ENCODE results near the gene PISD. TPM values are rescaled to one million over a fixed set of nuclear protein-coding genes. Genes with fewer than 3 reads are reported as not detected.

The PISD gene
- total RNA-seq, 2 experiments from 2014 or later: 34.7 to 40.0 TPM

- Mint-ChIP-seq H3K36me3 (peaks cover 23% of the 10 kb centered on the region), H3K4me1 (peaks cover 34% of the 10 kb centered on the region), H3K9me3 (ENCODE audit: low read depth) (no peaks in the 10 kb centered on the region), H3K27me3 (no peaks in the 10 kb centered on the region), H3K4me3 (no peak overlapping the region), H3K27ac (no peak overlapping the region)
- DNase-seq (no peak), ATAC-seq (no peak)
- CTCF ChIA-PET: interaction anchor here (0.7 to 1.2 kb wide), 3 partner anchors 14 to 185 kb away, joined by 3 read pairs; no protein-coding TSS in a partner anchor
Observed at GRCh38 chr22:31647523-31648320, 14.3 kb downstream of the PISD start.

DNA sequence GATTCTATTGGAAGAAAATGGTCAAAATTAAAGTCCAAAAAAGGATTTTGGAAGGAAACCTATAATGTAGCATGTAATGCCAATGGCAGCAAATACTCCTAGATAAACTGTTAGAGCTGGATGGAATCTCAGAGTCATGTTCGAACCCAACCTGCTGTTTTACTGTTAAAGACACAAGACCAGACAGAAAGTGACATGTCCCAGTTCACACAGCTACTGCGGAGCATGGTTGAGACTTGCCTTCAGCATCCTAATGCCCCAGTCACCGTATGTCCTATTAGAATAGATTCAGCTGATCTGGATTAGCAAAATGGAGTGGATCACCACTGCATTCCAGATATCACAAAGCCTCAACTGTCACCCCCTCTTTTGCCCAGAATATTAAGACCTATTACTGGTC, 14.9 kb downstream of the PISD start:
- H3K27me3 Mint-ChIP-seq: no peaks in the 10 kb centered on the region
- H3K4me3 Mint-ChIP-seq: no peak overlapping the region
- no peak for DNase-seq
- CTCF ChIA-PET: interaction anchor here (1.0 to 1.2 kb wide), 2 partner anchors 13 to 16 kb away, joined by 3 read pairs; no protein-coding TSS in a partner anchor
- peaks cover 26% of the 10 kb centered on the region for H3K36me3 Mint-ChIP-seq
- no peak overlapping the region for H3K27ac Mint-ChIP-seq
- no peaks in the 10 kb centered on the region for H3K9me3 Mint-ChIP-seq (ENCODE audit: low read depth)
- no peak for ATAC-seq
- H3K4me1 Mint-ChIP-seq: peaks cover 30% of the 10 kb centered on the region

DNA sequence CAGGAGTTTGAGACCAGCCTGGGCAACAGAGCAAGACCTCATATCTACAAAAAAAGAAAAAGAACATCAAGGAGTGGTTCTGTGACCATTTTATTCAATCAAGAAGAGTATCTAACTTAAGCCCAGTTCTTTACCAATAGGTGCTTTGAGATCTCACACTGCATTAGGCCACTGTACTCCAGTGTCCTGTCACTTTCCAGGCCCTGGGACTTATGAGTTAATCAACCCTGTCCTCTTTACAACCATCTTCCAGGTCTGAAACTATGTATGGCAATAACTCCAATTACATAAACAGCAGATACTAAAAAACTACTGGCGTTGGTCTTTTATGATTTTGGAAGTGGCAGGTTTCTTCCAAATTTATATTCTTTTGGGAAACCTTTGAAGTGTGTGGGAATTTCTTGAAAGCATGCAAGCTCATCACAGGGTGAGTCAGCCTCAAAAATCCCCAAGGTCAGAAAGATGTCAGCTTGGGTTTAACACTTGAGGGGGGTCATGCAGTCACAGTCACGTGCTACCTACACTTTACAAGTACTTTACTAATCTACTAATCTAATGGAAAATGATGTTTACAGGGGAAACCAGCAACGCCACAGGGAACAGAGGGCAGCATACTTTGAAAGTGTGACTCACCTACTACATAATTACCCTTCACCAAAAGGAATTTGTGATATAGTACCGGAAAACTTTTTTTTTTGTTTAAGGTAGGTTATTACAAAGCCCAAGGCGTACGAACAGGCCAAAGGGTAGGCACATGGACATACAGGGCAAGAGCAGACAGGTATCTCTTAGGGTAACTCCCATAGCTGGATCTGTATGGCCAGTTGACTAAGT, 15.6 kb downstream of the PISD start:
- DNase-seq (peak; percentile 53), ATAC-seq (peak; percentile 65)
- CTCF ChIA-PET: interaction anchor here (1.2 kb wide), 1 partner anchor 17 kb away, joined by 3 read pairs; no protein-coding TSS in a partner anchor
- Mint-ChIP-seq H3K4me1 (peaks cover 24% of the 10 kb centered on the region), H3K27me3 (no peaks in the 10 kb centered on the region), H3K27ac (peak overlapping the region; percentile 36), H3K36me3 (peaks cover 27% of the 10 kb centered on the region), H3K9me3 (ENCODE audit: low read depth) (no peaks in the 10 kb centered on the region), H3K4me3 (no peak overlapping the region)

GRCh38 chr22:31639436-31640039, 22.5 kb downstream of the PISD start:
- CTCF ChIA-PET: interaction anchor here (0.6 to 3.4 kb wide), 7 partner anchors 9 to 331 kb away, joined by 3 to 18 read pairs (median 6); partner anchors contain the start of gene PISD
- Mint-ChIP-seq H3K4me3 (peak overlapping the region; percentile 31), H3K36me3 (peaks cover 16% of the 10 kb centered on the region), H3K27ac (peak overlapping the region; percentile 88), H3K27me3 (no peaks in the 10 kb centered on the region), H3K4me1 (peaks cover 53% of the 10 kb centered on the region), H3K9me3 (ENCODE audit: low read depth) (no peaks in the 10 kb centered on the region)
- ATAC-seq: peak; percentile 43
- peak; percentile 61 for DNase-seq

DNA sequence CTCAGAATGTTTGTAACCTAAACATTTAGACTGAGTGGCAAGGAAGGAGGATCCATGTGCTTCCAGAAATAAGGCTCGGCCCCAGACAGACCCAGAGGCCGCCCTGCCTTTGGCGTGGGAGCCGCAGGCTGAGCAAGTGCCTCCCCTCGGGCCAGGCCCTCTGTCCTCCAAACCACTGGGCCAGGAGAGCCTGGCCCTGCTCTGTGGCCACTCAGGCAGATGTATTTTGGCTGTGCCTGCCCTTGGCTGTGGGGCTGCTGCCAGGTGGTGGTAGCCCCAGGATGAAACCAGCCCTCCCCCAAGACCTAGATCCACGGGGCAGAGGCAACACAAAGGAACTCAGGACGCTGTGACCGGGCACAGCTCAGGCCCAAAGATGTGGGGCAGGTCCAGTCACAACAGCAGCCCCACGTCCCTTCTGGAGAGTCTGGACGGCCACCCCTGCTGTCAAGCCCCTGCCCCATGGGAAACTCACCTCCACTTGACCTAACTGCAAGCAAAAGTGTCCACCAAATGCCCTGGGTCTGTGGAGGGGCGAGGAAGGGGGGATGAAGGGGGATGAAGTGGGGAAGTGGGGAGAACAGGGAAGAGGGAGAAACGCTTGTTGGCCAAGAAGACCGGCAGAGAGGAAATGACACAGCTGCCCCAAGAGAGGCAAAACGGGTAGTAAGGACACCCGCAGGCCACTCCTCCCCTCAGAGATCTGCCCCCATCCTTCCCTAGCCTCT, 24.0 kb downstream of the PISD start:
- no peaks in the 10 kb centered on the region for H3K27me3 Mint-ChIP-seq
- H3K4me3 Mint-ChIP-seq: peak overlapping the region; percentile 65
- H3K36me3 Mint-ChIP-seq: peaks cover 10% of the 10 kb centered on the region
- DNase-seq: peak; percentile 78
- H3K9me3 Mint-ChIP-seq (ENCODE audit: low read depth): no peaks in the 10 kb centered on the region
- CTCF ChIA-PET: interaction anchor here (0.7 to 4.9 kb wide), 9 partner anchors 7 to 324 kb away, joined by 3 to 18 read pairs (median 4); partner anchors contain the start of gene PISD
- H3K4me1 Mint-ChIP-seq: peaks cover 54% of the 10 kb centered on the region
- ATAC-seq: peak; percentile 66
- peak overlapping the region; percentile 88 for H3K27ac Mint-ChIP-seq

- peak overlapping the region; percentile 88 for H3K27ac Mint-ChIP-seq
- CTCF ChIA-PET: interaction anchor here (0.7 to 4.9 kb wide), 4 partner anchors 28 to 186 kb away, joined by 3 to 17 read pairs (median 10); no protein-coding TSS in a partner anchor
Observed at GRCh38 chr22:31637447-31637890, 24.5 kb downstream of the PISD start.

GRCh38 chr22:31635638-31636306, 26.2 kb downstream of the PISD start:
- DNase-seq: no peak
- no peaks in the 10 kb centered on the region for H3K27me3 Mint-ChIP-seq
- CTCF ChIA-PET: interaction anchor here (1.1 to 7.7 kb wide), 4 partner anchors 74 to 184 kb away, joined by 3 to 58 read pairs (median 11); no protein-coding TSS in a partner anchor
- ATAC-seq: no peak
- no peak overlapping the region for H3K27ac Mint-ChIP-seq
- peaks cover 56% of the 10 kb centered on the region for H3K4me1 Mint-ChIP-seq
- H3K4me3 Mint-ChIP-seq: no peak overlapping the region
- H3K9me3 Mint-ChIP-seq (ENCODE audit: low read depth): no peaks in the 10 kb centered on the region
- peaks cover 1% of the 10 kb centered on the region for H3K36me3 Mint-ChIP-seq

More at GRCh38 chr22:31637447-31637890, 24.5 kb downstream of the PISD start:
- peaks cover 54% of the 10 kb centered on the region for H3K4me1 Mint-ChIP-seq
- peaks cover 9% of the 10 kb centered on the region for H3K36me3 Mint-ChIP-seq
- DNase-seq (no peak), ATAC-seq (no peak)
- peak overlapping the region; percentile 65 for H3K4me3 Mint-ChIP-seq
- no peaks in the 10 kb centered on the region for H3K27me3 Mint-ChIP-seq
- no peaks in the 10 kb centered on the region for H3K9me3 Mint-ChIP-seq (ENCODE audit: low read depth)

GRCh38 chr22:31631436-31631835, 30.6 kb downstream of the PISD start:
- Mint-ChIP-seq H3K9me3 (ENCODE audit: low read depth) (no peaks in the 10 kb centered on the region), H3K27me3 (no peaks in the 10 kb centered on the region), H3K36me3 (no peaks in the 10 kb centered on the region), H3K27ac (peak overlapping the region; percentile 79), H3K4me1 (peaks cover 41% of the 10 kb centered on the region), H3K4me3 (peak overlapping the region; percentile 70)
- ATAC-seq: no peak
- DNase-seq: no peak
- CTCF ChIA-PET: interaction anchor here (0.9 to 7.7 kb wide), 10 partner anchors 8 to 339 kb away, joined by 3 to 58 read pairs (median 10); partner anchors contain the start of gene PISD

- H3K36me3 Mint-ChIP-seq: peaks cover 1% of the 10 kb centered on the region
- peak overlapping the region; percentile 85 for H3K4me3 Mint-ChIP-seq
- peak overlapping the region; percentile 88 for H3K27ac Mint-ChIP-seq
- CTCF ChIA-PET: interaction anchor here (0.7 to 7.7 kb wide), 23 partner anchors 9 to 340 kb away, joined by 3 to 58 read pairs (median 4); partner anchors contain the start of gene PISD
- no peaks in the 10 kb centered on the region for H3K27me3 Mint-ChIP-seq
- ATAC-seq (peak; percentile 88), DNase-seq (peak; percentile 93)
- peaks cover 41% of the 10 kb centered on the region for H3K4me1 Mint-ChIP-seq
- no peaks in the 10 kb centered on the region for H3K9me3 Mint-ChIP-seq (ENCODE audit: low read depth)
Observed at GRCh38 chr22:31630331-31631329, 31.4 kb downstream of the PISD start.

- H3K27me3 Mint-ChIP-seq: no peaks in the 10 kb centered on the region
- ATAC-seq (no peak), DNase-seq (no peak)
- H3K27ac Mint-ChIP-seq: peak overlapping the region; percentile 83
- H3K36me3 Mint-ChIP-seq: peaks cover 2% of the 10 kb centered on the region
- H3K4me3 Mint-ChIP-seq: peak overlapping the region; percentile 85
- H3K9me3 Mint-ChIP-seq (ENCODE audit: low read depth): no peaks in the 10 kb centered on the region
- CTCF ChIA-PET: interaction anchor here (0.8 to 7.7 kb wide), 16 partner anchors 10 to 286 kb away, joined by 3 to 58 read pairs (median 4); partner anchors contain the start of gene PISD
- peaks cover 35% of the 10 kb centered on the region for H3K4me1 Mint-ChIP-seq
Observed at GRCh38 chr22:31629741-31630184, 32.3 kb downstream of the PISD start.
